SKM-1 (cell line): Measurements from ENCODE around the gene MAML3.

Experiments used
- DNase-seq: peaks from one replicate; lab custom pipeline; 2025; ENCODE audit not compliant: unreplicated experiment; lab: John Stamatoyannopoulos, UW

The MAML3 gene

DNA sequence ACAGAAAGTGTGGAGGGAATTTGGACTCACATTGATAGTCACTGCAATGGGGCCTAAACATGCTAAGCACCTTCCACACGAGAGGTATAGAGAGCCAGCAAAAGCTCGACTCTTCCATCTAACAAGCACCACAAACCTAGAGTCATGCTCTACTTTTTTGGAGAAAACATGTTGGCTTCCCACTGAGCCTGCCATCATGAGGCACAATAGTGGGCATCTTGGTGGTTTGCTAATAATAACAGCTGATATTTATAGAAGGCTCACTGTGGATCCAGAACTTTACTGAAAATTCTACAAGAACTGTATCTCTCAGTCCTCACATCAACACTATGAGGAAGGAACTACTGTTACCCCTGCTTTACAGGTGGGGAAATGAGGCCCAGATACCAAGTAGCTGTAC is 26.6 kb downstream of the MAML3 start:
- DNase-seq: no peak

DNA sequence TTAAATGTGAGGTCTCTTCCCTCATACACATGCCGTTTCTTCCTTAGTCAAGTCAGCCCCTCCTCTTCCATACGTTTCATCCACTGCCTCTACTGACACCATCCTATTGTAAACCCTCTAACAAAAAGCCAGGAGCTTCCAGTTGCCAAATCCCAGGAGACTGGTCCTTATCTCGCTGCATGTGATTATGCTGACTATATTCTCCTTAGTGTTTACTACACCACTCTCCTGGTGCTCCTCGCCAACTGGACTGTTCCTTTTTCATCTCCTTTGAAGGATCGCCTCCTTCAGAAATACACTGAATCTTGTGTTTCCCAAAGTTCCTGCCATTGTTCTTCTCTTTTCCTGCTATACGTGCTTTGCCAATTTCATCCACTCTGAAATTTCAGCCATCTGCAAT is 27.7 kb downstream of the MAML3 start:
- no peak for DNase-seq

DNA sequence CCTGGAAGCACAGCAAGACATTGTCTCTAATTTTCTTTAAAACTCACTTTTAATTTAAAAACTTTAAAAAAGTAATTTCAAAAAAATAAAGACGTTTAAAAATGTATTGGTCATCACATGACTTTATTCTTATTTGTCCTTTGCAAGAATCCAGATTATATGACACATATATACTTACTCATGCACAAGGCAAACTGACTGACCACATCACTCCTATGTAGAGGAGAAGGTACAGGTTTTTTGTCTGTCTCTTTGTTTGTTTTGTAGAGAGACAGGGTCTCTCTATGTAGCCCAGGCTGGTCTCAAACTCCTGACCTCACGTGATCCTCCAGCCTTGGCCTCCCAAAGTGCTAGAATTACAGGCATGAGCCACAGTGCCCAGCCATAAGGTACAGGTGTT is 28.6 kb downstream of the MAML3 start:
- DNase-seq: no peak

DNA sequence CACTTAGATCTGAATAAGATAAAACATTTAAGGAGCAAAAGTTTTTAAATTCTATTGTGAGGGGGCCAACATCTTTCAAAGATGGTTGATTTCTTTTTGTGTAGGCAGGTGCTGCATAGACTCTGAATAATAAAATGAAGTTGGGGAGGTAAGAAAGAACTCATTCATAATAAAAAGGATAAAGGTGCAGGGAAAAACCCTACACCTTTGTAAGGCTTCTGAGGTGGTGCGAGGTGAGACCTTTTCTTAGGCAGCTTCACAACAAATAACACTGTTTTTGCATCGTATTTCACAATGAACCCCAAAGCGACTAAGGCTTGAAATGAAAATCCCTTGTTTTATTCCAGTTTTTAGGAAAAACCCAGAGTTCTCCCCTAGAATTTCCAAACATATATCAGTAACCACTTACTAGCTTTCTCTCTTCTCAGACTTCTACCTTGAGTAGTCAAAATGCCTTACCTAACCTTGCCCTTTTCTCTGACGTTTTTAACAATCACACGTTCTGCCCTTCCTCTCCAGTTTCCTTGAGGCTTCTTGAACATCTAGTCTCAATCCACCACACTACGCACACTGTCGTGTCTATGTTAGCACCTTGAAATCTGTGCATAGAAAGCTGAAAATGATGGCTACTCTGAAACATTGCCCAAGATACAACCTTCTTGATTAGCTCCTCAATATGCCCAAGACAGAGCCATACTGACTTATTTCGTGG is 30.2 kb downstream of the MAML3 start:
- no peak for DNase-seq

DNA sequence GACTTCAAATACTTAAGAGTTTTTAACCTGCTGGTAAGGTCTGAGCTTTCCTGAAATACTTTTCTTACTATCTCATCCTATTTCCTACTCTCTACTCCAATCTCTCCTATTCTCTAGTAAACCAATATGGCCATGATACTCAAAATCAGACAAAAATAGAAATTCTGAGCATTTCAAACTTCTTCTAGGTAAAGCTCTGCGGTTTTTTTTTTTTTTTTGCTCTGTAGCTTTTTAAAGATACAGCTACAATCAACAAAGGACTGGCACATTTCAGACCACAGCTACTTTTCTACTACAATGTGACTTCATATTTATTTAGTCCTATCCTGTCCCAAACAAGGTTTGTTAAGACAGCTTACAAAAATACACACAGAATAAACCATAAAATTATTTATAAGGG is 31.1 kb downstream of the MAML3 start:
- no peak for DNase-seq

DNA sequence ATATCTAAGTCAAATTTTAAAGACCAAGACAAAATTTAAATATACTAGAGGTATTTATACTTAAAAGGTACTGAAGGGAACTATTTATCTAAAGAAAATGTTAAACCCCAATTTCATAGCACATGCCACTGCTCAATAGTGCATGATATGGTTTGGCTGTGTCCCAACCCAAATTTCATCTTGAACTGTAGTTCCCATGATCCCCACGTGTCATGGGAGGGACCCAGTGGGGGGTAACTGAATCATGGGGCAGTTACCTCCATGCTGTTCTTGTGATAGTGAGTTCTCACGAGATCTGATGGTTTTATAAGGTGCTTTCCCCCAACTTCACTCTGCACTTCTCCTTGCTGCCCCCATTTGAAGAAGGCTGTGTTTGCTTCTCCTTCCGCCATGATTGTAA is 32.3 kb downstream of the MAML3 start:
- no peak for DNase-seq

DNA sequence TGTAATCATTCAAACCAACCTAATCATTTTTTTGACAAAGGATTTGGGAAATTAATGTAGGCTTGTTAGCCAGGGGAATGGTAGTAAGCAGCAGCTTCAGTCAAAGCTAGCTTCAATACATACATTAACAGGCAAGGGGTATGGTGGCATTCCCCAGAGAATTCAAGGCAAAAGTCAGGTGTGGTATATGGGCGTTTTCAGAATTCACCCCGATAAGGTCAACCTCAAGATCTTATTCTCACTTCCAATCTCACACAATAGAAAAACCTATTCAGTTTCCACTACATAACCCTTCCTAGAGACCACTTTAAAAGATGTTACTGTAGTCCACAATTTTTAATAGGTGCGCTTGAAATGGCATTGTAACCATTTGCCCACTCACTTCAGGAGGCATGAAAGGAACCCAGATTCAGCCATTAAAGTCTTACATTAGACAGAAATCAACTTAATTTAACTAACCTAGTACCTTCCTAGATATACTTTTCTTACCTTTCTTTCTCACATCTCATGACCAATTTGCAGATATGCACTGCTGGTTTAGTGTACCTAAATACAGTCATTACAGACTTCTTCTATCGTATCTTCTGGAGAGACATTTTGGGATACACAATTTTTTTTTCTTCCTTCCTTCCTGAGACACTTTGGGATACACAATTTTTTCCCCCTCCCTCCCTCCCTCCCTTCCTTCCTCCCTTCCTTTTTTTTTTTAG is 34.9 kb downstream of the MAML3 start:
- no peak for DNase-seq

DNA sequence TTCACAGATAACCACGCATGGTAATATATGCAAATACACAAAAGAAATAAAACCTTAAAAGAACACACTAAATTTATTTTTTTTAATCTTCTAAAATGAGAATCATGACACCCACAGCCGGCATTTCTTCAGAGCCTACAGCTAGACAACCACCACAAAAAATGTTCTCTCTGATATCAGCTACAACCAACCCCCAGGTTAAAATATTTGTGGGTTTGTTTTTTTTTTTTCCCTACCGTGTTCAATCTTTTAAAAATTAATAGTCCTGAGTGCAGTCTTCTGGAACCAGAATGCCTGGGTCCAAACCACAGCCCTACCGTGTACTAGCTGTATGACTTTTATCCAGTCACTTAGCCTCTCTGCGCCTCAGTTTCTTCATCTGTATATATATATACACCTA is 36.0 kb downstream of the MAML3 start:
- no peak for DNase-seq

DNA sequence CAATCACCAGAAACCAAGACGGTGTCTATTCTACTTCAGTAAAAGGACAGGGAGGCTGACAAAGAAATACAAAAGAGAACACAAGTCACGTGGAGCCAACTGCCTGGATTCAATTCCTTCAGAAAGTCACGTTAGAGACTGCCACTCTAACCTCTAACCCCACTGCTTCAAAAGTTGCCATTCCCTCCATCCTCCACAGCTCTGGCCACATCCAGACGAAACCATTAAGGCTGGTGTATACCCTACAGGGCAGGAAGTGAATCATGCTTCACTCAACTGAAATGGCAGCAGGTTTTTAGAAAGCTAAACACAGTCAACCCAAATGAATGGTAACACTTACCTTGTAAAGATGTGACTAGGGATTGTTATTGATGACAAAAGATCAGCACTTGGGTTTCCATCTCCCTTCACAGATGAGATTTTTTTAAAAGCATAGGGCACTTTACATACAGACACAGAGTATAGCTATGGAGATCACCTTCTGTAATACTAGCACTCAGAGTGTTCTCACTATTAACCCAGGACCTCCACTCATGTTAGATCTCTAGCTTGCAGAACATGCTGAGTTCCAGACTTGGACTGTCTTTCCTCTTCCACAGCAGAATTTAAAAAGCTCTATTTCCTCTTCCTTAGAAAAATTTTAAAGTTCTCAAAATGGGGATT is 37.4 kb downstream of the MAML3 start:
- no peak for DNase-seq

DNA sequence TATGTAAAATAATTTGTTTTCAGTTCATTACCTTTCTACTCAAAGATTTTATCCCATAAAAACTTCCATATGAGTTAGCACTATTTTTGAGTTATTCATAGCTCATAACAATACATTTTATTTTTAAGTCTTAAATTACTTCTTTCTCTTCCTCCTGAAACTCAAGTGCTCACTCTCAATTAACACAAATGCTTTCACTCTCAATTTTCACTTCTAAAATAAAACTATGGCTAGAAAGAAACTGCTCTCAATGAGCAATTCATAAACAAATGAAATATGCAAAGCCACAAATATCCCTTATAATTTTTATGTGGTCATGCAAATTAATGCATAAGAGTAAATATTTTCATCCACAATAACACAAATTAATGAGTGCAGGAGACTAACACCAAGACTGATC is 38.8 kb downstream of the MAML3 start:
- no peak for DNase-seq

DNA sequence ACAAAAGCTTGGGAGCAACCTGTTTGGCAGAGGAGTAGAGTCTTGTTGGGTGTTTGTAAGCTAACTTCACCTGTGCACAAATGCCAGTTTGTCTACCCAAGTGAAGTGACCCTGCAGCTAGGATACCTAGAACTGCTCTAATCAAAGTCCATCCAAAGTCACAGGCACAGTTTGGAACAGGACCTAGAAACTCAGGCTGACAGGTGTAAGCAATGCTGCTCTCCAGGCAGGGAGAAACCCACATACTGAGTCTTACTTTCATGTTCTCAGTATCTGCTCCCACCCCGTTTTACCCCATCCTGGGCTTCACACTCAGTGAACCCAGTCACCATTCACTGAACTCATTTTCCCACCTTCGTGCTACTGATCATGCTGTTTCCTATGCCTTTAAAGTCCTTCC is 40.3 kb downstream of the MAML3 start:
- no peak for DNase-seq

DNA sequence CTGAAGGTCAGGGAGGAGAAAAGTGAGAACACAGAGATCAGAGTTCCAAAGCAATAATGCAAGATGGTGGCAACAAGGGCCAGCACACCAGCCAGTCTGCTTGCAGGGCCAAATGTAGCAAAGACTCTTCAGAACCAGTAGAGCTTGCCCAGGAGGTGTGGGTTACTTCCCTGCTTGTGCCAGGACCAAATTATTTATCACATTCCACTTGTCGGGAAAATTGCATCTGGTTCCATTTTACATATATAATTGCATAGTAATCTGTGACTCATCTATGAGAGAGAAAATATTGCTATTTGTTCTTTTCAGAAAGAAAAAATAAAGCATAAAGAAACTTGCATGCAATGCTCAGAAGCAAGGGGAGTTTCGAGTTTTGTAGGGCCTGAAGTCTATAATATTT is 41.4 kb downstream of the MAML3 start:
- no peak for DNase-seq

DNA sequence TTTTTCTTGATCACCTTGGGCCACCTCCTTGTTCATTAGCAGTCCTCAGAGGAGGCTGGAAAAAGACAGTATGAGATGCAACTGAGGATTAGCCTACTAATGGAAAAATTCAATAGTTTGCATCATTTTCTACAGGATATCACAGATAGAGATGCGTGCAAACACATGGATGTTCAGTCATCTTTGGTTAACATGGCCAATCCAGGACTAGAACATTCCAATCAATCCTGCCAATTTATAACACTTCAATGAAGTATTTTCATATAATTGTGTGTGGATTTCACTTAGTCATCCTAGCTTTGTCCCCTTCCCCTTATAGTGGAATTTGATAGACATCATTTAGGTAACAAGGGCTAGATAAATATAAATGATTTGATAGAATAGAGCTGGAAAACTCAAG is 42.7 kb downstream of the MAML3 start:
- no peak for DNase-seq

DNA sequence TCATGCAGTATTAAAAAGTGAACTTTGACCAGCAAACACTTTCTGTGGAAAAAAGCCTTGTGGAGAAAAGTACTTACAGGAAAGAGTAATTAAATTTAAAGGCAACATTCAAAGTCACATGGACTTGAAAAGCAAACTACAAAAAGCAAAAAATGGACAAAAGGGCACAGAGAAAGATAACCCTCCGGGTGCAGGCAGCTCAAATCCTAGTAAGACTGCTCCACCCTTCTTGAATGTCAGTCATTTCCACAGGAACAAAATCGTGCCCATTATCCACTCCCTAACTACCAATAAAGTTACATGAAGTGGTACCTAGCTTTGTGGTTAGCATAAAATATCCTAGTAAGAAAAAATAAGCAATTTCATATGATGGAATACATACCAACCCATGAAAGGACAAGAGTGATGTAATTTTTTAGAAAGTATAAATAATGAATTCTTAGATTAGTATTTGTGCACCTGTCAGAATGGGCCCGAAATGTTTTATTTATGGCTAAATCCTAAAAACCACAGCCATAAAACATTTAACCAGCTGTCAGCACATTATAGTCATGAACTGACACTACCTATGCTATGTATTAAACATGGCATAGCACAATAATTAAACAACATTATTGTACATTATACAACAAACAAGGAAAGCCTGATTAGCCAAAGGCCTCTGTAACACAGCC is 43.3 kb downstream of the MAML3 start:
- DNase-seq: no peak

DNA sequence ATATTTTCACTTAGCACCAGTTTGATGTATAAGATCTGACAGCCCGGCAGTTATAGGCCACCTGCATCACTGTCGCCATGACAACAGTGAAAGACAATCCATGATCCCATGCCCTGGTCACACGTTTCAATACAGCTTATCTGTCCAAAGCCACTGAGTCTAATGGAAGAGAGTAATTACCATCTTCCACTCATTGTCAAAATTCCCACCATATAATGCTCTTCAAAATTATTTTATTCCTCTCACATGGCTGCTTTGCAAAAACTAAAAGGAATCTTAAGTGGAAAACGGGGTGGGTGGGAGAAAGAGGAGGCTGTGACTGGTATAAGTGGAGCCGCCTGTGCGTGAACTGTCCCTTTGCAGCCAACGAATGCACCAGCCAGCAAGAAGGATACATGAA is 44.2 kb downstream of the MAML3 start:
- no peak for DNase-seq

DNA sequence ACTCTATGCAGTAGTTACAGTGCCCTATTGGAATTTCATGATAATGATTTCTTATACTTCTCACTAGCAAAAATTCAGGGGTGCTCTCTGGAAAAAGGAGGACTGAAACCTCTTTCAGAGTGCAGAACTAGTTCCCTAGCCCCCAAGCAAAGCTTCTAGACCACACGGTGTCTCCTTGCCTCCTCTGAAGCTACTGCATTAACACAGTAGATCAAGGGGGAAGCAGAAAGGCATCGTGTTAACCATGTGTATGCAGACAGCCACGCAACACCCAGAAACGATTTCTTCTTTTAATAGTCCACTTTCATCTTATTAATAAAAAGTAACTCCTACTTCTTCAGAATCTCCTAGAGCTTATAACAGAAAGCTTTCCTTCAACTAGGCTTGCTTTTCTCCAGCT is 44.7 kb downstream of the MAML3 start:
- no peak for DNase-seq

DNA sequence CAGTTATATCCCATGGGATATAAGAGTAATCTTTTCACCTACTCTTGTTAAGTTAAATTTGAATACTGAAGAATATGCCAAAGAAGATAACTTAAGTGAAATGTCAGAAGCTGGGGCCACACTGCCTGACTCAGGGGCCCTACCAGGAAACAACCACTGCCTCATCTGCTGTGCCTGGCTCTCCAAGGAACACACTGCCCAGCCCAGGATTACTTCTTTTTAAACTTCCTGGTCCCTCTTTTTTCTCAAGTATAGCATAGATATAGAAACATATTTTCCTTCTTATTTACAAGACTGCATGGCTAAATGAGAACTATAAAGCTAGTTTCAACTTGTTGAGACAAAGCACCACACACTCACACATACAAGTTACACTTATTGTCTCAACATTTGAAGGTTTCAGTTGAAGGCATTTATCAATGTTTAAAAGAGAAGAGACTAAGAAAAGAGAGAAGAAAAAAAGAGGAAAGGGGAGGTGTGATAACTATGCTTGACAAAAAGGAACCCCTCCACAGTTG is 45.2 kb downstream of the MAML3 start:
- DNase-seq: no peak

DNA sequence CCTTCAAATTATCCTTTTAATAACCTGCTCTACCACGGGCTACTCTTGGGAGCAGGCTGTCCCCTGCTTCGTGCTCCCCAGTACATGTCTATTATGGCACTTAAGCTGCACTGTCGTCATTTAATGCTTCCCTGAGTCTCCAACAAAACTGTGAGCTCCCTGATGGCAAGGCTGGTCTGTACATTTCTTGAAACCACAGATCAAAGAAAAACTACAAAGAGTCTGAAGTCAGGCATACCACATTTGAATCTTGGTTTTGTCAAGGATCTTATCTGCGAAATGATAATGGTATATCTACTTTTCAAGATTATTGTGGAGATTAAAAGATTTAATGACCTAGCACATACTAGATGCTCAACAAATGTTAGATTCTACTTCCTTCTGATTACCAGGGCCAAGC is 45.7 kb downstream of the MAML3 start:
- no peak for DNase-seq

DNA sequence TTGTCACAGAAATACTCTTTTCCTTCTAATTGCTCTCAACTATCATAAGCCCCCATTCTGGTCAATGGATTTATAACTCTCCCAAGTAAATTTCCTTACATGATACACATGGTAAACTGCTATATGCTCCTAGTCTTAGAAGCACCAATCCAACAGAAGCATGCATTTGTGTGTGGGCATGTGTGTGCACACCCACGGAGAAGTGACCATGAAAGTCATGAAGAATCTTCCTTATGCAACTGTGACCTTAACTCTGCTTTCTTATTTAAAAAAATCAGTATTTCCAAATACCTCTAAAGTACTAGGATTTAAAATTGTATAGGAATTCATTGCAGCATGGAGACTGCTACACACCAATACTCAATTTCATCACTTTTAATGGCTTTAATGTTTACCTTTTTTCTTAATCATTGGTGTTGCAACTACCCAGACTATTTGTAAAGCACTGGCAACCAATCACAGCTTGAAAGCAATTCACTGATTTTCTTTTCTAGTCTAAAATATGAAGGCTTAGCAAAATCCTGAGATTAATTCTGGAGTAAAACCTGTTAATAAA is 47.6 kb downstream of the MAML3 start:
- DNase-seq: no peak

DNA sequence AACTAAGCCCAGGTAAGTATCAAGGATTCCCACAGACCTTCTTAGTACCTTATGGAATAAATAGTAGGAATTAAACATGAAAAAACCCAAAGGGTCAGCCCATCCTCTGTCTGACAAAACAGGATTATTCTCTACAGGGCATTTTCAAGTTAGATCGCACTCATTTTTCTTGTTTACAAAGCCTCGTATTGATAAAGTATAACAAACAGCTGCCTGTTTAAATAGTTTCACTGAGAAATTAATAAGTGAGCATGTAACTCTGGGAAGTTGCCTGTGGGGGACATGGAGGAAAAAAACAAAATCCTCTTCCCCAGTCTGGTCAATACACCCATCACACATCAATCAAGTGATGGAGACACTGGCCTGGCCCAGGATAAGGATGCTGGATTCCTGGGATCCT is 48.5 kb downstream of the MAML3 start:
- DNase-seq: no peak

DNA sequence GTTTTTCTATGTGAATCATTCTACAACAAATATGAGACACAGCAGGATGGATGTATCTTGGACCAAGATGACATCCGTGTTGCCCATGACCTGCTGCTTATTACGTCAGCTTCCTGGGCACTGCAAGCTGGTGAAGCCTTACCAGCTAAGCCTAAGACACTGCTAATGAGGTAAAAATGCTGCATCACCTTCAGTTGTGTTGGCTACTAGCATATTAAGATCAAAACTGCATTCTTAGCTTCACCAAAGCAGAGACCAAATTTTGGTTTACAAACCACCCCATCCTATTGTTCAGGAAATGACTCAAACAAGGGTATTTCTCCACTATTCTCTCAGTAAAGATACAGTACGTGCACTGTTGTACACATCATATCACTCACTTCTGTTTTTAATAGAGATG is 50.3 kb downstream of the MAML3 start:
- DNase-seq: no peak
